ENCODE results near the gene MISP. TPM values are rescaled to one million over a fixed set of nuclear protein-coding genes. Genes with fewer than 3 reads are reported as not detected.

MISP gene
- total RNA-seq, 1 experiment from 2014 or later = 0.70 TPM

GRCh38 chr19:718991-719512, 31.9 kb upstream of the MISP start (continued):
- no peak for TF ChIP-seq ERG (CRISPR knock-in tag; IDR thresholded peaks at IDR 0.05)
- TF ChIP-seq FOXP1 (CRISPR knock-in tag; IDR thresholded peaks at IDR 0.05; ENCODE audit: borderline replicate concordance) = no peak
- no peak for TF ChIP-seq IRF1 (CRISPR knock-in tag; IDR thresholded peaks at IDR 0.05)

- CTCF ChIA-PET = interaction anchor here (1.0 to 2.5 kb wide), 3 partner anchors 11 to 49 kb away, joined by 3 to 9 read pairs (median 5); partner anchors contain the start of gene PALM
- no peak overlapping the region for H3K27ac Mint-ChIP-seq
- TF ChIP-seq ZNF219 (CRISPR knock-in tag; IDR thresholded peaks at IDR 0.05; ENCODE audit: borderline replicate concordance) = no peak
- no peak for TF ChIP-seq ATF3 (CRISPR knock-in tag; conservative IDR thresholded peaks at IDR 0.05)
- no peak for TF ChIP-seq USF2 (CRISPR knock-in tag; IDR thresholded peaks at IDR 0.05)
- no peak for TF ChIP-seq MAX (CRISPR knock-in tag; IDR thresholded peaks at IDR 0.05)
- no peak for TF ChIP-seq ATF2 (CRISPR knock-in tag; IDR thresholded peaks at IDR 0.05; ENCODE audit: borderline replicate concordance, low read depth)
- no peak for TF ChIP-seq ERG (CRISPR knock-in tag; IDR thresholded peaks at IDR 0.05)
- TF ChIP-seq SOX15 (CRISPR knock-in tag; IDR thresholded peaks at IDR 0.05) = no peak
- no peak for TF ChIP-seq KAT7 (CRISPR knock-in tag; IDR thresholded peaks at IDR 0.05; ENCODE audit: borderline replicate concordance)
- TF ChIP-seq ARID4B (CRISPR knock-in tag; IDR thresholded peaks at IDR 0.05; ENCODE audit: borderline replicate concordance) = no peak
- no peak for TF ChIP-seq PRDM15 (CRISPR knock-in tag; IDR thresholded peaks at IDR 0.05)
- no peak for TF ChIP-seq PREB (CRISPR knock-in tag; IDR thresholded peaks at IDR 0.05; ENCODE audit: borderline replicate concordance)
- no peak for TF ChIP-seq OVOL2 (CRISPR knock-in tag; IDR thresholded peaks at IDR 0.05; ENCODE audit: borderline replicate concordance)
- TF ChIP-seq TP53 (CRISPR knock-in tag; IDR thresholded peaks at IDR 0.05) = no peak
- TF ChIP-seq CBFB (CRISPR knock-in tag; IDR thresholded peaks at IDR 0.05; ENCODE audit: low read depth) = no peak
- no peak for TF ChIP-seq ZBTB21 (CRISPR knock-in tag; IDR thresholded peaks at IDR 0.05; ENCODE audit: borderline replicate concordance)
Measured at GRCh38 chr19:719636-720344, 31.1 kb upstream of the MISP start.

More at GRCh38 chr19:719636-720344, 31.1 kb upstream of the MISP start:
- peaks cover 9% of the 10 kb centered on the region for H3K4me1 Mint-ChIP-seq
- H3K9me3 Mint-ChIP-seq = peaks cover 9% of the 10 kb centered on the region
- H3K4me3 Mint-ChIP-seq = no peak overlapping the region
- no peaks in the 10 kb centered on the region; the same call in 1 of the 2 replicates for H3K27me3 Mint-ChIP-seq (ENCODE audit: low read depth)
- 0 out of 2 replicates have a peak, but pooled peaks cover 4% of the 10 kb centered on the region for H3K36me3 Mint-ChIP-seq
- POLR2A ChIA-PET = interaction anchor here (0.6 to 1.3 kb wide), 2 partner anchors 39 to 136 kb away, joined by 3 to 4 read pairs; no protein-coding TSS in a partner anchor
- DNase-seq (ENCODE audit: low spot score) (no peak), ATAC-seq (no peak)
